ENCODE results near the gene KRTAP19-2. TPM values are rescaled to one million over a fixed set of nuclear protein-coding genes. Genes with fewer than 3 reads are reported as not detected.
A peak's percentile ranks its signal among the peaks of the same experiment; 100 is the strongest.
"Not testable (repeated sequence)": the region's sequence is repeated elsewhere in the genome, so short reads cannot be mapped to it uniquely, and the experiment has no call there.

Gene KRTAP19-2
- total RNA-seq: not detected

- H3K9me3 ChIP-seq: peaks cover 0 to 12% (median 0%) of the 10 kb centered on the region in 3 donors
- intact Hi-C loops (cut with DNase I): no loop called here
- ATAC-seq (no peak), DNase-seq (no peak)
- WGBS, 2 donors: 50 to 82% methylated on average over 2 of the region's 2 CpGs
- no peaks in the 10 kb centered on the region for H3K4me1 ChIP-seq
- TF ChIP-seq POLR2A (IDR thresholded peaks at IDR 0.05): no peak
- TF ChIP-seq CTCF (IDR thresholded peaks at IDR 0.05): no peak
- H3K4me3 ChIP-seq: no peak within 1 kb of the TSS
- H3K27me3 ChIP-seq: no peaks in the 10 kb centered on the region
- H3K27ac ChIP-seq: no peak within 1 kb of the TSS
- H3K36me3 ChIP-seq (replicated peaks in 1 of 2; ENCODE audit: insufficient read depth in 1 of 2, low read depth in 2 of 2): no peaks in the 10 kb centered on the region
Observed at GRCh38 chr21:30487336-30487735, at the start of gene KRTAP19-2. Gene KRTAP19-2, minus strand, starts transcription at chr21:30487436. Its CDS starts 88 bp downstream, at chr21:30487348.

GRCh38 chr21:30518876-30519275 is 31.6 kb upstream of the KRTAP19-2 start:
- WGBS, 2 donors: 56 to 68% methylated on average over 1 of the region's 1 CpG
- DNase-seq (no peak), ATAC-seq (no peak)
- H3K36me3 ChIP-seq (replicated peaks in 1 of 2; ENCODE audit: insufficient read depth in 1 of 2, low read depth in 2 of 2): no peaks in the 10 kb centered on the region
- no peaks in the 10 kb centered on the region for H3K9me3 ChIP-seq
- intact Hi-C loops (cut with DNase I): no loop called here
- no peaks in the 10 kb centered on the region for H3K4me1 ChIP-seq
- no peak overlapping the region for H3K27ac ChIP-seq
- H3K27me3 ChIP-seq: no peaks in the 10 kb centered on the region
- H3K4me3 ChIP-seq: no peak overlapping the region
- TF ChIP-seq POLR2A (IDR thresholded peaks at IDR 0.05) (no peak), CTCF (IDR thresholded peaks at IDR 0.05) (no peak)

GRCh38 chr21:30515681-30516080 is 28.4 kb upstream of the KRTAP19-2 start:
- WGBS, 2 donors: 67 to 71% methylated on average over 1 of the region's 1 CpG

GRCh38 chr21:30505621-30506205 is 18.5 kb upstream of the KRTAP19-2 start:
- peak in 3 of 4 donors; percentile 13 to 49 (median 24) for DNase-seq
- H3K36me3 ChIP-seq (replicated peaks in 1 of 2; ENCODE audit: insufficient read depth in 1 of 2, low read depth in 2 of 2); H3K4me3 ChIP-seq; H3K4me1 ChIP-seq; intact Hi-C loops (cut with DNase I); ATAC-seq; H3K27me3 ChIP-seq; H3K27ac ChIP-seq; H3K9me3 ChIP-seq: not testable (repeated sequence)
- TF ChIP-seq CTCF (IDR thresholded peaks at IDR 0.05): peak in 5 of 7 experiments; percentile 28 to 61 (median 46)
- 16 to 18% methylated on average over 4 of the region's 4 CpGs for WGBS, 2 donors

More at GRCh38 chr21:30515681-30516080, 28.4 kb upstream of the KRTAP19-2 start:
- no peak for ATAC-seq
- no peak for DNase-seq
- Histone ChIP-seq H3K27me3 (no peaks in the 10 kb centered on the region), H3K27ac (no peak overlapping the region), H3K9me3 (no peaks in the 10 kb centered on the region), H3K36me3 (replicated peaks in 1 of 2; ENCODE audit: insufficient read depth in 1 of 2, low read depth in 2 of 2) (no peaks in the 10 kb centered on the region), H3K4me1 (no peaks in the 10 kb centered on the region), H3K4me3 (no peak overlapping the region)
- intact Hi-C loops (cut with DNase I): no loop called here
- TF ChIP-seq POLR2A (IDR thresholded peaks at IDR 0.05): no peak
- TF ChIP-seq CTCF (IDR thresholded peaks at IDR 0.05): no peak

GRCh38 chr21:30502041-30502440 is 14.8 kb upstream of the KRTAP19-2 start, which contains the start of gene KRTAP19-5:
Gene KRTAP19-5, minus strand, starts transcription at chr21:30502141. Its CDS starts 51 bp downstream, at chr21:30502090.
- H3K4me1 ChIP-seq: no peaks in the 10 kb centered on the region
- intact Hi-C loops (cut with DNase I): no loop called here
- WGBS, 2 donors: 61 to 66% methylated on average over 6 of the region's 6 CpGs

More at GRCh38 chr21:30502041-30502440, 14.8 kb upstream of the KRTAP19-2 start, which contains the start of gene KRTAP19-5:
- no peak for TF ChIP-seq CTCF (IDR thresholded peaks at IDR 0.05)
- TF ChIP-seq POLR2A (IDR thresholded peaks at IDR 0.05): no peak
- ATAC-seq: no peak
- H3K27me3 ChIP-seq: no peaks in the 10 kb centered on the region
- no peak for DNase-seq
- H3K36me3 ChIP-seq (replicated peaks in 1 of 2; ENCODE audit: insufficient read depth in 1 of 2, low read depth in 2 of 2): no peaks in the 10 kb centered on the region
- H3K9me3 ChIP-seq: no peaks in the 10 kb centered on the region
- H3K4me3 ChIP-seq: no peak within 1 kb of the TSS
- H3K27ac ChIP-seq: no peak within 1 kb of the TSS
